GM19238 (cell line): Measurements from ENCODE around the gene ANO8.
"Not testable (repeated sequence)": the region's sequence is repeated elsewhere in the genome, so short reads cannot be mapped to it uniquely, and the experiment has no call there.

Experiments
- DNase-seq: peaks from one replicate; pipeline ENCODE4 v3.0.0; 2011; ENCODE audit warnings: low spot score; ENCODE audit not compliant: insufficient read length

The ANO8 gene

GRCh38 chr19:17293605-17294004, 41.0 kb downstream of the ANO8 start:
- no peak for DNase-seq

GRCh38 chr19:17292301-17293074, 42.2 kb downstream of the ANO8 start:
- DNase-seq, result peak; percentile 97

GRCh38 chr19:17289489-17289888, 45.2 kb downstream of the ANO8 start:
- DNase-seq, result peak; percentile 93

- no peak for DNase-seq
Measured at GRCh38 chr19:17286752-17287151, 47.9 kb downstream of the ANO8 start.

- no peak for DNase-seq
Measured at GRCh38 chr19:17286263-17286662, 48.4 kb downstream of the ANO8 start.

GRCh38 chr19:17285415-17286135, 49.1 kb downstream of the ANO8 start:
- DNase-seq, result no peak

- DNase-seq, result no peak
Measured at GRCh38 chr19:17283504-17283996, 51.1 kb downstream of the ANO8 start.

GRCh38 chr19:17282488-17283125, 52.0 kb downstream of the ANO8 start:
- peak; percentile 80 for DNase-seq

GRCh38 chr19:17281391-17282304, 53.0 kb downstream of the ANO8 start, which contains the start of gene ANKLE1:
TSS of gene ANKLE1 (plus strand) at chr19:17281901. CDS start at chr19:17281921, 20 bp downstream.
- DNase-seq, result peak; percentile 56

- no peak for DNase-seq
Measured at GRCh38 chr19:17279436-17279835, 55.2 kb downstream of the ANO8 start.

GRCh38 chr19:17275441-17276175, 59.0 kb downstream of the ANO8 start:
- DNase-seq, result no peak

GRCh38 chr19:17274892-17275291, 59.8 kb downstream of the ANO8 start:
- not testable (repeated sequence) for DNase-seq
